HCT116 (cell line): ENCODE results near the gene CCL8. TPM values are rescaled to one million over a fixed set of nuclear protein-coding genes. Genes with fewer than 3 reads are reported as not detected.

Source experiments
- ATAC-seq: fragments of 200-7000 bp; cut with Tn5 transposase; 2 replicates; pipeline ENCODE4 v1.9.1; 2020; ENCODE audit warnings: mild to moderate bottlenecking, moderate library complexity
- BruUV-seq: library from RNA; stranded (reverse); fragments of 400-500 nt; replicated peaks from 2 replicates; lab custom pipeline; 2021; lab: Mats Ljungman, UMichigan
- CTCF ChIA-PET: fragments of 300-600 bp; sonication (Branson Sonifier 250); formaldehyde crosslinking; loops from one replicate; lab custom pipeline; 2021; ENCODE audit warnings: antibody characterized with exemption; lab: Charles Lee
- POLR2A ChIA-PET: fragments of 300-600, 350-600 bp; sonication (Branson Sonifier 250); formaldehyde crosslinking; loops from one replicate; lab custom pipeline; 2021; ENCODE audit warnings: antibody characterized with exemption; lab: Charles Lee
- RAD21 ChIA-PET, 2 experiments: fragments of 300-600 bp; sonication (Branson Sonifier 250); formaldehyde crosslinking; loops; one replicate each; lab custom pipeline; 2023; ENCODE audit warnings: low total read pairs in 2 of 2; ENCODE audit not compliant: uncharacterized antibody in 2 of 2, unreplicated experiment in 2 of 2, low non-redundant PET in 1 of 2; lab: Charles Lee
- DNase-seq: peaks from one replicate; pipeline ENCODE4 v3.0.0-alpha.2; 2010; ENCODE audit warnings: low read depth, low spot score
- H2AFZ ChIP-seq: fragments of 200-600 bp; shearing (Covaris generic), sonication (generic); 2 replicates; pipeline ENCODE4 v1.6.1; 2017; ENCODE audit warnings: low read depth, mixed run types, mixed read lengths, antibody characterized with exemption, low read length; ENCODE audit not compliant: poor library complexity, severe bottlenecking
- H3K27ac ChIP-seq: 2 replicates; pipeline ENCODE4 v1.5.1; 2012; ENCODE audit warnings: low read depth, low read length
- H3K27me3 ChIP-seq: fragments of 200-600 bp; sonication (generic); 2 replicates; pipeline ENCODE4 v1.6.1; 2016; ENCODE audit warnings: mixed run types, low read length, mixed read lengths; ENCODE audit not compliant: insufficient read depth
- H3K36me3 ChIP-seq, 2 experiments: fragments of 200-500 bp in 1 of 2; fragments of 200-600 bp in 1 of 2; sonication (Bioruptor generic) in 1 of 2; sonication (generic) in 1 of 2; 2 replicates each; pipeline versions ENCODE4 v1.5.1 to v1.6.1; 2014 to 2016; ENCODE audit warnings: low read length in 2 of 2, inconsistent platforms in 1 of 2, mixed read lengths in 1 of 2, mixed run types in 1 of 2; ENCODE audit not compliant: insufficient read depth in 2 of 2, control insufficient read depth in 1 of 2
- H3K4me1 ChIP-seq, 2 experiments: fragments of 200-600 bp in 1 of 2; sonication (generic) in 1 of 2; 2 replicates each; pipeline versions ENCODE4 v1.5.1 to v1.6.1; 2012 to 2017; ENCODE audit warnings: low read length in 2 of 2, inconsistent platforms in 1 of 2, mild to moderate bottlenecking in 1 of 2, mixed read lengths in 1 of 2, mixed run types in 1 of 2, moderate library complexity in 1 of 2; ENCODE audit not compliant: insufficient read depth in 2 of 2, control insufficient read depth in 1 of 2
- H3K4me2 ChIP-seq: fragments of 200-600 bp; sonication (generic); 2 replicates; pipeline ENCODE4 v1.6.1; 2017; ENCODE audit warnings: mixed run types, low read length, mixed read lengths
- H3K4me3 ChIP-seq, 2 experiments: fragments of 200-600 bp in 1 of 2; sonication (generic) in 1 of 2; replicated peaks in 1 of 2; 2 replicates each; pipeline ENCODE4 v1.5.1; 2011 to 2016; ENCODE audit warnings: low read length in 2 of 2, control low read depth in 1 of 2, low read depth in 1 of 2, mild to moderate bottlenecking in 1 of 2, mixed read lengths in 1 of 2, mixed run types in 1 of 2
- H3K79me2 ChIP-seq: fragments of 200-600 bp; sonication (generic); 2 replicates; pipeline ENCODE4 v1.6.1; 2017; ENCODE audit warnings: mild to moderate bottlenecking, mixed run types, low read length, moderate library complexity, mixed read lengths; ENCODE audit not compliant: insufficient read depth
- H3K9ac ChIP-seq: fragments of 200-600 bp; sonication (generic); 2 replicates; pipeline ENCODE4 v1.6.1; 2016; ENCODE audit warnings: low read length, mixed read lengths
- H3K9me2 ChIP-seq: fragments of 200-600 bp; sonication (generic), shearing (Covaris generic); 2 replicates; pipeline ENCODE4 v1.6.1; 2017; ENCODE audit warnings: mixed run types, mild to moderate bottlenecking, moderate library complexity; ENCODE audit not compliant: insufficient read depth
- H3K9me3 ChIP-seq, 2 experiments: fragments of 200-500 bp in 1 of 2; fragments of 200-600 bp in 1 of 2; sonication (Bioruptor generic) in 1 of 2; sonication (generic) in 1 of 2; 2 replicates each; pipeline ENCODE4 v1.6.1; 2014 to 2017; ENCODE audit warnings: low read length in 2 of 2, mixed read lengths in 2 of 2, inconsistent platforms in 1 of 2, low read depth in 1 of 2, mild to moderate bottlenecking in 1 of 2, mixed run types in 1 of 2, moderate library complexity in 1 of 2; ENCODE audit not compliant: control insufficient read depth in 1 of 2, insufficient read depth in 1 of 2
- H4K20me1 ChIP-seq: fragments of 200-600 bp; sonication (generic), shearing (Covaris generic); 2 replicates; pipeline ENCODE4 v1.6.1; 2017; ENCODE audit warnings: mixed run types, mild to moderate bottlenecking, moderate library complexity; ENCODE audit not compliant: insufficient read depth
- CBX3 ChIP-seq: IDR thresholded peaks from 2 replicates; pipeline ENCODE4 v1.6.1; 2012; ENCODE audit warnings: low read depth
- CEBPB ChIP-seq: IDR thresholded peaks from 2 replicates; pipeline ENCODE4 v1.6.1; 2012; ENCODE audit warnings: low read depth
- CTCF ChIP-seq, 3 experiments: fragments of 200-600 bp in 1 of 3; sonication (generic) in 1 of 3; IDR thresholded peaks in 2 of 3; conservative IDR thresholded peaks in 1 of 3; 2 replicates each; pipeline ENCODE4 v1.5.1; 2012 to 2017; ENCODE audit warnings: low read depth in 2 of 3, low read length in 2 of 3, antibody characterized with exemption in 1 of 3, borderline replicate concordance in 1 of 3, control low read depth in 1 of 3, mild to moderate bottlenecking in 1 of 3, mixed read lengths in 1 of 3, mixed run types in 1 of 3, moderate library complexity in 1 of 3; ENCODE audit not compliant: insufficient read depth in 1 of 3
- ELF1 ChIP-seq: IDR thresholded peaks from 2 replicates; pipeline ENCODE4 v1.6.1; 2012; ENCODE audit warnings: low read depth, borderline replicate concordance
- EZH2phosphoT487 ChIP-seq: fragments of 200-600 bp; IDR thresholded peaks from 2 replicates; pipeline ENCODE4 v1.6.1; 2018; ENCODE audit warnings: antibody characterized with exemption, borderline replicate concordance
- FOSL1 ChIP-seq: IDR thresholded peaks from 2 replicates; pipeline ENCODE4 v1.6.1; 2012; ENCODE audit warnings: low read depth
- JUND ChIP-seq: IDR thresholded peaks from 2 replicates; pipeline ENCODE4 v1.6.1; 2012
- POLR2A ChIP-seq: IDR thresholded peaks from 2 replicates; pipeline ENCODE4 v1.7.0; 2011; ENCODE audit warnings: borderline replicate concordance; ENCODE audit not compliant: insufficient read depth, insufficient read length; ENCODE audit errors: extremely low read depth
- POLR2AphosphoS5 ChIP-seq: IDR thresholded peaks from 2 replicates; pipeline ENCODE4 v1.6.1; 2011; ENCODE audit warnings: mild to moderate bottlenecking, low read depth, low read length, moderate library complexity
- RAD21 ChIP-seq: IDR thresholded peaks from 2 replicates; pipeline ENCODE4 v1.6.1; 2012; ENCODE audit warnings: low read depth, mild to moderate bottlenecking
- SP1 ChIP-seq: IDR thresholded peaks from 2 replicates; pipeline ENCODE4 v1.6.1; 2012; ENCODE audit warnings: low read depth
- SRF ChIP-seq: IDR thresholded peaks from 2 replicates; pipeline ENCODE4 v1.6.1; 2012; ENCODE audit warnings: low read depth
- ZNF274 ChIP-seq: fragments of 200-500 bp; sonication (Bioruptor generic); IDR thresholded peaks from 2 replicates; pipeline ENCODE4 v1.6.1; 2014; ENCODE audit warnings: mild to moderate bottlenecking, low read depth, low read length, inconsistent platforms
- intact Hi-C: fragments of 100-400 bp; cut with micrococcal nuclease; formaldehyde crosslinking; loops from 2 replicates; pipeline ENCODE4 v1.10.0; 2022
- total RNA-seq: library from RNA; stranded (reverse); gene quantifications from one replicate; pipeline ENCODE4 v1.2.1, GENCODE V29; 2021; ENCODE audit not compliant: unreplicated experiment
- TF ChIP-seq, protein P1 (sequence below): IDR thresholded peaks from 2 replicates; pipeline ENCODE4 v1.6.1; 2012
- TF ChIP-seq, protein P2 (sequence below): IDR thresholded peaks from 2 replicates; pipeline ENCODE4 v1.6.1; 2011; ENCODE audit warnings: mild to moderate bottlenecking, low read length, moderate library complexity; ENCODE audit not compliant: insufficient replicate concordance; ENCODE audit errors: extremely low read depth

CCL8 gene
- total RNA-seq, 1 experiment from 2014 or later = not detected

- H3K4me3 ChIP-seq = no peak overlapping the region
- ChIA-PET RAD21 (no interaction called here), POLR2A (no interaction called here), CTCF (no interaction called here)
- DNase-seq (no peak), ATAC-seq (no peak)
- H3K4me2 ChIP-seq = no peak overlapping the region
- no peaks in the 10 kb centered on the region for H3K27me3 ChIP-seq
- no peak overlapping the region for H2AFZ ChIP-seq
- H3K79me2 ChIP-seq = no peaks in the 10 kb centered on the region
- H3K9ac ChIP-seq = no peak overlapping the region
- TF ChIP-seq, protein P1, sequence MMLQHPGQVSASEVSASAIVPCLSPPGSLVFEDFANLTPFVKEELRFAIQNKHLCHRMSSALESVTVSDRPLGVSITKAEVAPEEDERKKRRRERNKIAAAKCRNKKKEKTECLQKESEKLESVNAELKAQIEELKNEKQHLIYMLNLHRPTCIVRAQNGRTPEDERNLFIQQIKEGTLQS = no peak
- TF ChIP-seq ELF1 (no peak), EZH2phosphoT487 (no peak), ZNF274 (no peak), CEBPB (no peak), JUND (no peak), FOSL1 (no peak), SP1 (no peak), CTCF (IDR thresholded peaks at IDR 0.05 in 2 of 3, conservative IDR thresholded peaks at IDR 0.05 in 1 of 3; ENCODE audit: borderline replicate concordance in 1 of 3, insufficient read depth in 1 of 3, low read depth in 2 of 3, low read length in 2 of 3) (no peak), CBX3 (no peak)
- intact Hi-C loops = no loop called here
- no peaks in the 10 kb centered on the region for H3K4me1 ChIP-seq
- H3K36me3 ChIP-seq = no peaks in the 10 kb centered on the region
- no peak overlapping the region for H3K27ac ChIP-seq
- BruUV-seq = no TSS peak
- no peaks in the 10 kb centered on the region for H3K9me2 ChIP-seq
- no peaks in the 10 kb centered on the region for H3K9me3 ChIP-seq
- H4K20me1 ChIP-seq = no peaks in the 10 kb centered on the region
These were observed 31.4 kb upstream of the CCL8 start for GRCh38 chr17:34287875-34288274.

DNA sequence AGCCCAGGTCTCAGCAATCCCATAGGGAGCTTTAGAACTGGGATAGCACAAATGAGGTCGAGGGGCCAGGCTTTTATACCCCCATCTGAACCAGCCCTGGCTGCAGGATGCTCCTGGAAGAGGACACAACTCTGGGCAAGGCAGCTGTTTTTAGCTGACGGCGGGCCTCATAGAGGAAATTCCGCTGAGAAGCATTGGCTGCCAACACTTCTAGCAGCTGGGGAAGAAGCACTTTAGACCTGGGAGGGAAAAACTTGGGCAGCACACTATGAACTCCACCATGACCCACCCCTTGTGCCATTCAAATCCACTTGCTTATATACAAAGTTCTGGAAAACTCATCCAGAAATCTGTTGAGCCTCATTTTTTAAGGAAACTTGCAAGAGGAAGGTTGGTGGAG is 28.6 kb upstream of the CCL8 start:
- Histone ChIP-seq H3K79me2 (no peaks in the 10 kb centered on the region), H3K9me3 (no peaks in the 10 kb centered on the region), H3K9ac (no peak overlapping the region), H3K4me2 (no peak overlapping the region), H2AFZ (no peak overlapping the region), H3K36me3 (no peaks in the 10 kb centered on the region), H3K4me3 (no peak overlapping the region), H3K27me3 (no peaks in the 10 kb centered on the region), H3K27ac (no peak overlapping the region), H3K4me1 (no peaks in the 10 kb centered on the region), H3K9me2 (no peaks in the 10 kb centered on the region), H4K20me1 (no peaks in the 10 kb centered on the region)
- ATAC-seq (no peak), DNase-seq (no peak)
- ChIA-PET CTCF (no interaction called here), RAD21 (no interaction called here), POLR2A (no interaction called here)
- intact Hi-C loops = no loop called here
- no TSS peak for BruUV-seq
- TF ChIP-seq SP1 = no peak
- no peak for TF ChIP-seq CEBPB
- no peak for TF ChIP-seq ZNF274
- TF ChIP-seq POLR2A = no peak
- TF ChIP-seq CTCF (IDR thresholded peaks at IDR 0.05 in 2 of 3, conservative IDR thresholded peaks at IDR 0.05 in 1 of 3; ENCODE audit: borderline replicate concordance in 1 of 3, insufficient read depth in 1 of 3, low read depth in 2 of 3, low read length in 2 of 3) = no peak
- no peak for TF ChIP-seq RAD21
- TF ChIP-seq SRF = no peak
- no peak for TF ChIP-seq POLR2AphosphoS5
- TF ChIP-seq, protein P2, sequence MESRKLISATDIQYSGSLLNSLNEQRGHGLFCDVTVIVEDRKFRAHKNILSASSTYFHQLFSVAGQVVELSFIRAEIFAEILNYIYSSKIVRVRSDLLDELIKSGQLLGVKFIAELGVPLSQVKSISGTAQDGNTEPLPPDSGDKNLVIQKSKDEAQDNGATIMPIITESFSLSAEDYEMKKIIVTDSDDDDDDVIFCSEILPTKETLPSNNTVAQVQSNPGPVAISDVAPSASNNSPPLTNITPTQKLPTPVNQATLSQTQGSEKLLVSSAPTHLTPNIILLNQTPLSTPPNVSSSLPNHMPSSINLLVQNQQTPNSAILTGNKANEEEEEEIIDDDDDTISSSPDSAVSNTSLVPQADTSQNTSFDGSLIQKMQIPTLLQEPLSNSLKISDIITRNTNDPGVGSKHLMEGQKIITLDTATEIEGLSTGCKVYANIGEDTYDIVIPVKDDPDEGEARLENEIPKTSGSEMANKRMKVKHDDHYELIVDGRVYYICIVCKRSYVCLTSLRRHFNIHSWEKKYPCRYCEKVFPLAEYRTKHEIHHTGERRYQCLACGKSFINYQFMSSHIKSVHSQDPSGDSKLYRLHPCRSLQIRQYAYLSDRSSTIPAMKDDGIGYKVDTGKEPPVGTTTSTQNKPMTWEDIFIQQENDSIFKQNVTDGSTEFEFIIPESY = no peak
- no peak for TF ChIP-seq JUND
